Activated CD8-positive, alpha-beta memory T cell treated with anti-CD3 and anti-CD28 coated beads for 48 hours (primary cell): ENCODE results near the gene ERCC3.

ENCODE experiments used
- DNase-seq, 3 experiments: peaks; one replicate each; pipeline ENCODE4 v3.0.0-alpha.2; 2020; ENCODE audit warnings: low read depth in 2 of 3, low spot score in 2 of 3

ERCC3 gene

DNA sequence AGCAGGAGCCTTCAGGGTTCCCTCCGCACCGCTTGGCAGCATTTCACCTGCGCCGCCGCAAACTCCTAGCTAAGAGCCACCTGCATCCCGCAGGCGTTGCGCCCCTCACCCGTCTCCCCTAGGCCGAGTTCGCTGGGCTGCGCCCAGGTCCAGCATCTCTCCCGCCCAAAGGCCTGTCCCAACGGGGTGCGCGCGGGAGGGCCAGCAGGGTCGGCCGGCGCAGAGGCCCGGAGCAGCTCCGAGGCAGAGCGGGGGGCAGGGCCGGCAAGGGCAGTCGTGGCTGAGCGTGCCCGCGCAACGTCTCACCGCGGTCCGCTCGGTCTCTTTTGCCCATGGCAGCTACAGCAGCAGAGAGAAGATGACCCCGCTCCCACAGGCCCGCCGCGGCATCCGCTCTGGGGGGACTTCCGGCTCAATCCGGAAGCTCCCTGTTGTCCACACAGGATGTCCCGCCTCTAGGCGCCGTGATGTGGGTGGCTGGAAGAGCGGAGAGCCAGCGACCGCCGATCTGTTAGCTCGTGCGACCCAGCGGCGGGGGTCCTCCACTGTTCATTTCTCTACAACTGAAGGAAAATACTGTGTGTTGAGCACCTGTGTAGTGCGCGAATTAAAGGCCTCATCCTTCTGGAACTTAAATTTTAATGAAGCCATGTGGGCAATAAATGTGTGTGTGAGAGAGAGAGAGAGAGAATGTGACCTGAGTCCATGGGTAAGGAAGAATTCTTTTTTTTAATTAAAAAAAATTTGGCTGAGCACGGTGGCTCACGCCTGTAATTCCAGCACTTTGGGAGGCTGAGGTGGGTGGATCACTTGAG, at the start of gene ERCC3:
TSS of gene ERCC3 (minus strand) at position 397 of the 815 bp plus-strand sequence. CDS start at position 334, 63 bp downstream.
- peak; percentile 66 to 71 (median 68) for DNase-seq

DNA sequence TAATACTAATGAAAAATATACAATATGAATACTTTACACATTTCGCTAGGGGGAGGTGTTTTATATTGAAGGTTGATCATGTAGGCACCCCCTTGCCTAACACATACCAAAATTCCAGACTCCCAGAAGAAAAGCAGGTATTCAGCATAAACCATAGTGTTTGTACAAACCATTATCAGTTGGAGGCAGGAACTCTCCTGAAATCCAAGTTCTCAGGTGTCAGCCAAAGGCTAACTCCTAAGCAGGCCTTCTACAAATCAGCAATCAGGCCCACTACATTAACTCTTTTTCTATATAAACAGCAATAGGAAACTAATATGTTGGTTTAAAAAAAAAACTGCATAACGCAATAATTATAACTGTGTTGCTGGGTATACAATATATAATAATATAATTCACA, 49.3 kb upstream of the ERCC3 start:
- no peak for DNase-seq

DNA sequence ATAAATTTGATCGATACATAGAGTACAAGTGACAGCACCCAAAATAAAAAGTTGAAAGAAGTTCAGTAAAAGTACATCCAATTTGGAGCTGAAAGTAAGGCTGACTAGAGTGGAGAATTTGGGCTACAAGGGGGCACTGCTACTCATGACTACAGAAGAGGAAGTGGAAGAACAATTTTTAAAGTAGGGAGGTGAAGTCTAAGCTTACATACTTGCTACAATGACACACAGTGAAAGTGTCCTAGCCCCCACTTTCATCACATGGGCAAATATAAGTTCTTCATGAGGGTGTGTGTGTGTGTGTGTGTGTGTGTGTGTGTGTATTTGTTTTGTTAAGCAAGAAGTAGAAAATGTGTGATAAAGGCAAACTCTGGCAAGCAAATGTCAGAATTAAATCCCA, 48.2 kb upstream of the ERCC3 start:
- DNase-seq, result no peak

DNA sequence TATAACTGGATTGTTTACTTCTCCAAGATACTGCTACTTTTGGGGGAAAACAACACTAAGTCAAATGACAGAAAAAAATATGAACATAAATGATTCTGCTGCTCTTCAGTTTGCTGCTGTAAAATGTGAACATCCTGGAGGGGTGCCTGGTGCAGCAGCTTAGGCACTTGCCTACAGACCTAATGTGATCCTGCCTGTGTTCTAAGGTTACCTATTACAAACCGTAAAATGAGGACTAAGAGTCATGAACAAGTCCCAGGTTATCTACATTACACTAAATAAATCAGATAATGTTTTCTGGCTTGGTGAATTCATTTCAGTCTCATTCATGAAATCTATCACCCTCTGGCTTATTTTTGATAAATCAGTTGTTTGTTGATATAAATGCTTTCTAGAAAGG, 38.4 kb upstream of the ERCC3 start:
- DNase-seq, result no peak

DNA sequence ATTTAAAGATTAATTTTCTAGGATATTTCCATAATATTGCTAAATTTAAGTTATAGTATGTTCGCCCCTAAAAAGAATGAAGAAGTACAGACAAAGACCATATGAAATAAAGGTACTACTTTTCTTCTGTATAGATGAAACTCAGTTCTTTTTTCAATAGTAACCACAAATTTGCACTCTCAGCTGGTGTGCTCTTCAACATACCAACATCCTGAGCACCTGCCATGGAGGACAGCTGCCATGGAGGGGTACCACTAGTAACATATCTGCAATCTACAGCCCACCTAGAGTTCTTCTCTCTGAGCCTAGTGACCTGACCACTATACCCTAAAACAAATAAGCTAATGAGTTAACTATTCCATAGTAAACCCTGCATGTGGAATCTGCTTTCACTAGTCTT, 36.8 kb upstream of the ERCC3 start:
- DNase-seq, result no peak

DNA sequence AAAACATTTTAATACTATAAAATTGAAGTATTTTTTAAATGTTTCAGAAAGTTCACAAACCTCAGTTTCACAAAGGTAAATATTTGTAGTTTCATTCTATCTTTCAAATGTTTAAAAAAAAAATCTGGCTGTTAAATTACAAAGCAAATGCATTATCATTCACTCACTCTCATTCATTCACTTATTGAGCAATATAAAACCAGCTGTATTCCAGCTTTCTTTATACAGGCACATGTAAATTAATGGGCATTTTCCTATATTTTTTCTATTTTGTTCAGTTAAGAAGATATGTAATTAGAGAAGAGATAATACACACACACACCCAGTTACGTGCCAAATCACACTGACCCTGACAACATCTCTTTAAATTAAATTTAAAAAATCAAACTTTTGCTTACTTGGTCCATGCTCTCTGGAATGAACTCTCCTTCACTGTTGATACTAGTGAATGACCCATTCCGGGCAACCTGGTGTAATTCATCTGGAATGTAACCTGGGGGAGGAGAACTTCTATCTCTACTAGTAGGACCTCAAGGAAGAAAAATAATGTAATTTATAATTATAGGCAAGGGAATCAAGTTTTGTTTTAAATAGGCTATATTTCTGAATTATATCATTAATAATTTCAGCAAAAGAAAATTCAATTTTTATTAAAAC, 32.5 kb upstream of the ERCC3 start:
- no peak for DNase-seq

DNA sequence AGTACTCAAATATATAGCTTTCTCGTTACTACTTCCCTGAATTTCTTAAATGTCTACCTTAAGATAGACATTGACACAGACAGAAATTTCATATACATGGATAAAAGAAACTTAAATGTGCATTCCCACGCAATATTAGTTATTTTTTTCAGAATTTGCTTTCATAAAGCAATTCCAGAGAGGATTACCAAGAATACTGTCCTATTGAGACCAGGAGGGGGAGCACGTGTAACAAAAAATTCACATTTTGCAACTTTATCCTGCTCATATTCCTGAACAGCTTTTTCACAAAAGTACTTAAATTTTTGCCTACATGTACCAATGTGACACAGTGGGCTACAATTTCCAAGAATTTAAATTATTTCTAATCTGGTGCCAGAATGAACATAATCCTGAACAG, 30.7 kb upstream of the ERCC3 start:
- no peak for DNase-seq

DNA sequence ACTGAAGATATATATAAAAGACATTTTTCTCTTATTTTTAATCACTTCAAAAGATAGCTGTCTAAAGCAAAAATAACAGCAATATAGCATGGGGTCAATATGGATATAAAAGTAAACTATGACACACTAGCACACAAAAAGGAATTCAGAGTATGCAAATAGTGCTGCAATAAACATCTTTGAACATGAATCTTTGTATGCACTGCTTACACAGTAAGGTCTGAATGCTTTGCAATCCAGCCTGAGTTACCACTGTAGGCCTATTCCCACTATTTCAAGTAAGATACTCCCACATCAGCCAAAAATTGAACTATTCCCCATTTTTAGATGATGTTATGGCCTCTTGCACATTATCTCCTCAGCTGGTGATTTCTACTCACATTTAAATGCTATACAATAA, 27.4 kb upstream of the ERCC3 start:
- no peak for DNase-seq

DNA sequence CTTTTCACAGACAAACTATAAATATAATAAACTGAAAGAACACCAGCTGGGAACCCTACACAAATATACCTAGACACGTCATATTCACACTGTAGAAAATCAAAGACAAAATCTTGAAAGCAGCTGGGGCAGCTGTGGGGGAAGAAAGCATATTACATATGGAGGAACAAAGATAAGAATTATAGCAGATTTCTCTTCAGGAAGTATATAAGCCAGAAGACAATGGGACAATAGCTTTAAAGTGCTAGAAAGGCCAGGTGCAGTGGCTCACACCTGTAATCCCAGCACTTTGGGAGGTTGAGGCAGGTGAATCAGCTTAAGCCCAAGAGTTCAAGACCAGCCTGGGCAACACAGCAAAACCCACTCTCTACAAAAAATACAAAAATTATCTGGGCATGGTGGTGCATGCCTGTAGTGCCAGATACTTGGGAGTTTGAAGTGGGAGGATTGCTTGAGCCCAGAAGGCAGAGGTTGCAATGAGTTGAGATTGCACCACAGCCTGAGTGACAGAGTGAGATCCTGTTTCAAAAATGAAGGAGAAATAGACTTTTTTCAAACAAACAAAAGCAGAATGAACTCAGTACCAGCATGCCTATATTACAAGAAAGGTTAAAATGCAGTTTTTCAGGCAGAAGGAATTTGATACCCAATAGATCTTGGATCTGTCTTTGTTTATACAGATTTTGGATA, 26.8 kb upstream of the ERCC3 start:
- DNase-seq, result no peak

DNA sequence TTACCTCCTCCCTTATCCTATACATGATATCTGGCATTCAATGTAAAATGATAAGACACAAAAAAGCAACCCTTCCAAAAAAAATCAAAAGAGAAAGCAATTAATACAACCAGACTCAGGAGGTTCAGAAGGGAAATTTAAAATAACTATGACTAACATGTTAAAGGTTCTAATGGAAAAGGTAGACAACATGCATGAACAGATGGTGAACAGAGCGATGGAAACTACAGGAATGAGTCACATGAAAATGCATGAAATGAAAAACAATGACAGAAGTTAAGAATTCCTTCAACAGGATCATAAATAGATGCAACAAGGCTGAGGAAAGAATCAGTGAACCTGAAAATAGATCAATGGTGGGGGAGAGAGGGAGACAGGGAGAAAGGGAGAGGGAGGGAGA, 26.1 kb upstream of the ERCC3 start:
- no peak for DNase-seq

DNA sequence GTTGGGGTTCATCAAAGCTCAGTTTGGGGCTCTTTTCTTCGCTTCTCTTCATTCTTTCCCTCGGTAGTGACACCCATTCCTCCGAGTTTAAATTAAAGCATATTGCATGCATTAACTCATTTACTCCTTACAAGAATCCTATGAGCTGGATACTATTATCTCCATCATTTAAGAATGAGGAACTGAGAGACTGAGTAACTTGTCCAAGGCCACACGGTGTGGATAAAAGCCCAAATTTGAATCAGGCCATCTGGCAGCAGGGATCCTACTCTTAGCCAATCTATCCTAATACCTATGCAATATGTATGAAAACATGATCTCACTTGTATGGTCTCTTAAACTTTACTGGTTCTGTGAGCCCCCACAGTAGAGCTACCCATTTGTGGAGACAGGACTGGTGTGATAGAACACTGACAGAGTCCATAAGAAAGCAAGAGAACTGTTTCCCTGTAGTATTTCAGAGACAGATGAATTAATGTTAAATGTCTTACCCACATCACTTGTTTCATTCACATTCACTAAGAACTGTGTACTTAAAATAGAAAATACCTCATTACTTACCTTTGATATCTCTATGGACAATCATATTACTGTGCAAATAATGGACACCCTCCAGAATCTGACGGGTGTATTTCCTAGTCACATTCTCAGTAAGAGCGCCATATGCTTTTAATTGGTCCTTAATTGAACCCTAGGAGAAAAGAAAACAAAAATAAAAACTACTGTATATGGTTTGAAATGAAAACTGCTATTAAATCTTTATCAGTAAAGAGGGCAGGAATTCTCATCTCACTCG, 20.4 kb upstream of the ERCC3 start:
- no peak for DNase-seq

DNA sequence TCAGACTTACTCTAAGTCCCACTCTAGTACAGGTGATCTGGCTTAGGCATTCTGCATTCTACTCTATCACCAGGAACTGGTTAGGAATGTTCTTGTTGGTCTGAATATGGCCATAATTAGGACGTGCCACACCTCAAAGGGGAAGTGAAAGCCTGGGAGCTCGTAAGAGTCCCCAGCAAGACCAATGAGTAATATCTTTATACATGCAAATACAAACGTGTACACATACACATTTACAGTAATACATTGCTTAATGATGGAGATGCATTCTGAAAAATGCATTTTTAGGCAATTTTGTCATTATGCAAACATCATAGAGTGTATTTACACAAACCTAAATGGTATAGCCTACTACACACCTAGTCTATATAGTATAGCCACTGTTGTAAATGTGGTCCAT, 19.5 kb upstream of the ERCC3 start:
- no peak for DNase-seq

DNA sequence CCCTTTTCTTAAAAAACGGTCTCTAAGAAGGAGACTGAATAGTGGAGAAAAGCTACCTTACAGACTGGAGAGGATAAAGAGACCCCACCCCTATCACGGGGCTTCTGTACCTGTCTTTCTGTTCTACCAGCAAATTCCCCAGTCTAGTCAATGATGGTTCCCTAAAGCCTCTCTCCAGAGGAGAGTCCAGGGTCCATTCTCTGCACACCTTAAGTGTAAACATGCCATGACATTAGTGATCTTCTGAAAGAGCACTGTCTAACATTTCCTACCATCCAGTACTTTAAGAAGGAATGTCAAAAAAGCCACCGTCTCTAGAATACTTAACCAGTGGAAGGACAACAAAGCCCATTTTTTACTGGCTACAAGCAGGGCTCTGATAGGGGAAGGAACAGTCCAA, 17.0 kb upstream of the ERCC3 start:
- DNase-seq, result no peak

DNA sequence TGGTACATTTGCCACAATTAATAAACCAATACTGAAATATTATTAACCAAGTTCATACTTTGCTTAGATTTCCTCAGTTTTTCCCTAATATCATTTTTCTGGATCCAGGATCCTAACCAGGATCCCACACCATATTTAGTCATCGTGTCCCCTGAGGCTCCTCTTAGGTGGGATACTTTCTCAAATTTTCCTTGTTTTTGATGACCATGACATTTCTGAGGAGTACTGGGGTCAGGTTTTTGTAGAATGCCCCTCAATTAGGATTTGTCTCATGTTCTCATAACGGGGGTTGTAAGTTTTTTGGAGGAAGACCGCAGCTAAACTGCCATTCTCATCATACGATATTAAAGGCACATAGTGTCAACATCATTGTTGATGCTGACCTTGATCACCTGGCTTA, 15.5 kb upstream of the ERCC3 start:
- no peak for DNase-seq

DNA sequence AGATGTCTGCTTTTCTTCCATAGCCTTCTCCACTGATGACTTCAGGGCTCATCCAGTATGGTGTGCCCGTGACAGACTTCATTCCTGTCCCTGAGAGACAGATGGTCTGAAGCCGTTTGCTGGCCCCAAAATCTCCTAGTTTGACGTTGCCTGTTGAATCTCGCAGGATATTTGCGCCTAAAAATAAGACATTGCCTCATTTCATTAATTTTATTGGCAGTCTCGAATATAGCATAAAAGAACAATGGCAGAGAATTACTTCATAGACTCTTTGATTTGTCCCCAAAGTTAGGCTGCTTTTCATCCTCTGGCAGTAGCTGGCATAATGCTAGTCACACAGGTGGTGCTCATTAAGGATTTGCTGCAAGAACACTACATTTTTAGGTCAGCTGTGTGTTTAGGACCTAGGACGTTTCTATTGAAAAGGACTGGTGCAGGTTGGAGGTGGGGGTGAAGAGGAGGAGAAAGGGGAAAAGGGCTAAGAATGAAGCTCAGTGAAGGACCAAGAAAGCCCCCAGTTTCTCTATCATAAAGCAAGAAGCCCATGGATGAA, 14.7 kb upstream of the ERCC3 start:
- no peak for DNase-seq

DNA sequence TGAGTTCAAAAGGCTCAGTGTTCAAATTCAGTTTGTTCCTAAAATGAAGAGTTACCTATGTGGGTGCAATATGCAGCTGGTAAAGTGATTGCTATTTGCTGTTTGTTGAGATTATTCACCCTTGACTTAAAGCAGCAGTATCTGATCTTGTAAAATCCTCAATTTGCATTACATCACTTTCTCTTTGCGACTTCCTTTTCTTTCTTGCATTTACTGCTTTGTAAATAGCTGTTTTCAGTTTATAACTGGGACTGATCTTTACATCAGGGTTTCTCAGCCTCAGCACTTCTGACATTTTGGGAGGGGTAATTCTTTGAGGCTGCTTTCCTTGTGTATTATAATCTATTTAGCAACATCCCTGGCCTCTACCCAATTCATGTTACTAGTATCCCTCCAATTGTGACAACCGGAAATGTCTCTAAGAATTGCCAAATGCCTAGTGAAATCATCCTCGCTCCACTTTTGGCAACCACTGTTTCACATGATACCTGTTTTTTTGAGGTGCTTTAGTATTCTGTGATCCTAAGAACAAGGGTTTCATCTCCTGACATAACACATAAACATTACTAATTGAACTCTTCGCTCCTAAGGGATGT, 12.1 kb upstream of the ERCC3 start:
- DNase-seq, result no peak

DNA sequence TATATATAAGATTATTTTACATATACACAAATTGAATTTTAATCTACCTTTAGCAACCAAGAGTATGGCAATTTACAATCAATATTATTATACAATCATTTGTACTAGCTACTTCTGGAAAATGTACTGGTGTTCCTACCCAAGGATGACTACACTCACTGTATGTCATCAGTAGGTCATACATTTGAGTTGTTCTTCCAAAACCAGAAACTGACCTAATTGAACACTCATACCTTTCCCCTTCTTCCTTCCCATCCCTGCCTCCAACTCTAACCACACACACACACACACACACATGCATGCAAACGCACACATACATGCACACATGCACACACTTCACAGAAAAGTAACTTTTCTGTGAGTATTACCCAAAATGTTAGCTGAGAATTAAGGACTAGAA, 8.2 kb upstream of the ERCC3 start:
- DNase-seq, result no peak

DNA sequence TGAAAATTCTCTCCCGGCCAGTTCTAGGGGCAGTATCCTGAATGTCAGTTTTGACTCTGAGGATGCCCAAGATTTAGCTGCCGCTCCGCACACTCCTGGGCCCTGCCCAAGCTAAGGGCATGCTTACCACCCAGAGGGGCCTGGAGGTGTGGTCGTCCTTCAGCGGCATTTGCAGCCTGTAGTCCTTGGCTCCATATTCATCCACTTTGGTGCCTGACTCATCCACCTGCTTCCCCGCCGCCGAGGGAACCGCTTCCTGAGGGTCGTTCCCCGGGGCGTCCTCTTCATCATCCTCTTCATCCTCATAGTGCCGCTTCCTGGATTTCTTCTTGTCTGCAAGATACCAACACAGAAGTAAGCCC, 577 bp downstream of the ERCC3 start:
- DNase-seq, result no peak

DNA sequence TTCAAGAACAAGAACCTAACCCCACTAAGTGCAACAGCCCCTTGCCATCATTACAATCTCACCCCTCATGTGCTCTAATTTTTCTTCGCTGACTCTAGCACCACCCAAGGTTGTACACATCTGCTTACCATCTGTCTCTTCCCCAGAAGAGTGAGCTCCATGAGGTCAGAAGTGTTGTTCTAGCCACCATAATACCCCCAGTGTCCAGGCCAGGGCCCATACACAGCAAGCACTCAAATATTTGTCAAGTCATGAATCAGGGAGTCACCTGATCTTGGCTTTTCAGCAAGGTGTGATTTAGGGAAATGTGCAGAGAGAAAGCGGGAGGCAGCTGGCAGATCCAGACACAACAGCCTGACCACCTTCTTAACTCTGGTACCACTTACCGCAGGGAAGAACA, 5.7 kb downstream of the ERCC3 start:
- DNase-seq, result no peak

DNA sequence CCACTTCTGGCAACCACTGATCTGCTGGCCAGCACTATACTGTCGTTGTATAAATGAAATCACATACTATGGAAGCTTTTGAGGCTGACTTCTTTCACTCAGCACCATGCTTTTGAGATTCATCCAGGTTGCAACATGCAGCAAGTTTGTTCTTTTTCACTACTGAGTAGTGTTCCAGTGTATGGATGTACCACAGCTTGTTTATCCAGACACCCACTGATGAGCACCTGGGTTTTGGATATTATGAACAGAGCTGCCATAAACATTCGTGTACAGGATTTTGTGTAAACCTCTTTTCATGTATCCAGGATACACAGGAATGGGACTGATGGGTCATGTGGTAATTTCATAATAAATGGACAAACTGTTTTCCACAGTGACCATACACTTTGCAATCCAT, 10.7 kb downstream of the ERCC3 start:
- DNase-seq, result no peak

DNA sequence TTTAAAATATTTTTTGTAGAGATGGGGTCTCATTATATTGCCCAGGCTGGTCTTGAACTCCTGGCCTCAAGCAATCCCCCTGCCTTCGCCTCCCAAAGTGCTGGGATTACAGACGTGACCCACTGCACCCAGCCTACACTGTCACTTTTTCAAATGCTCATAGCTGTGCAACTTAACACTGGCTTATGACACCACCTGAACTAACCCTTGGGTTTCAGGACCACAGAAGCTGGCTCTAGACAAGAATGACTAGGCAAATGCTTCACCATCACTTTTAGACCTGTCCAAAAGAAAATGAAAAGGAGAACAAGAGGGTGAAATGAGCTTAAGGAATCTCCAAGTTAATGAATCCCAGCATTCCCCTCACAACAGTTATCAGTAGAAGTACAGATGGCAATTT, 13.3 kb downstream of the ERCC3 start:
- no peak for DNase-seq
